Ascending aorta (tissue), 2 donors: Measurements from ENCODE around the gene HCRTR1. TPM values are rescaled to one million over a fixed set of nuclear protein-coding genes. Genes with fewer than 3 reads are reported as not detected.

ENCODE experiments used
- DNase-seq, 2 donors: peaks; one replicate each; pipeline ENCODE4 v3.0.0-alpha.2; 2019; ENCODE audit warnings: low spot score in 2 of 2
- H3K27ac ChIP-seq, 2 donors: fragments of 200-600 bp; sonication (generic); one replicate each; pipeline ENCODE4 v1.5.1; 2016 to 2017; ENCODE audit warnings: mild to moderate bottlenecking in 1 of 2
- H3K27me3 ChIP-seq: fragments of 200-600 bp; sonication (generic); one replicate; pipeline ENCODE4 v1.5.1; 2017
- H3K36me3 ChIP-seq, 2 donors: fragments of 200-600 bp; sonication (generic); one replicate each; pipeline ENCODE4 v1.5.1; 2016
- H3K4me1 ChIP-seq, 2 donors: fragments of 200-600 bp; sonication (generic); one replicate each; pipeline ENCODE4 v1.5.1; 2016 to 2017; ENCODE audit warnings: mild to moderate bottlenecking in 1 of 2
- H3K4me3 ChIP-seq, 2 donors: fragments of 200-600 bp; sonication (generic); one replicate each; pipeline ENCODE4 v1.5.1; 2016 to 2017; ENCODE audit warnings: mild to moderate bottlenecking in 1 of 2
- H3K9me3 ChIP-seq, 2 donors: fragments of 200-600 bp; sonication (generic); one replicate each; pipeline ENCODE4 v1.5.1; 2016
- intact Hi-C: fragments of 100-400 bp; cut with DNase I; formaldehyde crosslinking; loops from one replicate; pipeline ENCODE4 v1.15.1; 2023
- total RNA-seq: library from RNA; depleted of rRNA; stranded (reverse); fragments of >200 nt; gene quantifications from one replicate; pipeline ENCODE4 v1.1.0, GENCODE V29; 2016
- TF ChIP-seq, protein P1 (sequence below), 3 experiments: fragments of 200-600 bp in 2 of 3; fragments of 450-650 bp in 1 of 3; sonication (generic) in 2 of 3; IDR thresholded peaks; one replicate each; pipeline ENCODE4 v1.5.1; 2016 to 2019; ENCODE audit warnings: antibody characterized with exemption in 3 of 3, mild to moderate bottlenecking in 1 of 3, moderate library complexity in 1 of 3

The HCRTR1 gene
- total RNA-seq, 1 donor from 2014 or later, result not detected

DNA sequence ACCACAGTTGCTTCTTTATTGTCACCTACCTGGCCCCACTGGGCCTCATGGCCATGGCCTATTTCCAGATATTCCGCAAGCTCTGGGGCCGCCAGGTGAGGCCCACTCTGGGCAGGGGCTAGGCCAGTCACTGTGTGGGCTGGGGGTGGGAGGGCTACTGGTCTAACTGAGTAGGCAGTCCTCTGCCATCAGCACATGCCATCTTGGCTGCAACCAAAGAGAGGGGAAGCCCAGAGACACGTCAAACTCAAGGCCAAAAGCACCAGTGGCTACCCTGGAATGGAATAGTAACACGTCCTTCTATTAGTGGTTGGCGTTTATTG is 4.0 kb downstream of the HCRTR1 start:
- peaks cover 6 to 28% of the 10 kb centered on the region in 2 donors for H3K4me1 ChIP-seq
- no peaks in the 10 kb centered on the region for H3K27me3 ChIP-seq
- TF ChIP-seq, protein P1, sequence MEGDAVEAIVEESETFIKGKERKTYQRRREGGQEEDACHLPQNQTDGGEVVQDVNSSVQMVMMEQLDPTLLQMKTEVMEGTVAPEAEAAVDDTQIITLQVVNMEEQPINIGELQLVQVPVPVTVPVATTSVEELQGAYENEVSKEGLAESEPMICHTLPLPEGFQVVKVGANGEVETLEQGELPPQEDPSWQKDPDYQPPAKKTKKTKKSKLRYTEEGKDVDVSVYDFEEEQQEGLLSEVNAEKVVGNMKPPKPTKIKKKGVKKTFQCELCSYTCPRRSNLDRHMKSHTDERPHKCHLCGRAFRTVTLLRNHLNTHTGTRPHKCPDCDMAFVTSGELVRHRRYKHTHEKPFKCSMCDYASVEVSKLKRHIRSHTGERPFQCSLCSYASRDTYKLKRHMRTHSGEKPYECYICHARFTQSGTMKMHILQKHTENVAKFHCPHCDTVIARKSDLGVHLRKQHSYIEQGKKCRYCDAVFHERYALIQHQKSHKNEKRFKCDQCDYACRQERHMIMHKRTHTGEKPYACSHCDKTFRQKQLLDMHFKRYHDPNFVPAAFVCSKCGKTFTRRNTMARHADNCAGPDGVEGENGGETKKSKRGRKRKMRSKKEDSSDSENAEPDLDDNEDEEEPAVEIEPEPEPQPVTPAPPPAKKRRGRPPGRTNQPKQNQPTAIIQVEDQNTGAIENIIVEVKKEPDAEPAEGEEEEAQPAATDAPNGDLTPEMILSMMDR (IDR thresholded peaks at IDR 0.05), result no peak
- intact Hi-C loops, result no loop called here
- no peaks in the 10 kb centered on the region for H3K36me3 ChIP-seq
- no peak overlapping the region for H3K4me3 ChIP-seq
- DNase-seq, result no peak
- no peaks in the 10 kb centered on the region for H3K9me3 ChIP-seq
- H3K27ac ChIP-seq, result peak overlapping the region in 1 of 2 donors; percentile 31

DNA sequence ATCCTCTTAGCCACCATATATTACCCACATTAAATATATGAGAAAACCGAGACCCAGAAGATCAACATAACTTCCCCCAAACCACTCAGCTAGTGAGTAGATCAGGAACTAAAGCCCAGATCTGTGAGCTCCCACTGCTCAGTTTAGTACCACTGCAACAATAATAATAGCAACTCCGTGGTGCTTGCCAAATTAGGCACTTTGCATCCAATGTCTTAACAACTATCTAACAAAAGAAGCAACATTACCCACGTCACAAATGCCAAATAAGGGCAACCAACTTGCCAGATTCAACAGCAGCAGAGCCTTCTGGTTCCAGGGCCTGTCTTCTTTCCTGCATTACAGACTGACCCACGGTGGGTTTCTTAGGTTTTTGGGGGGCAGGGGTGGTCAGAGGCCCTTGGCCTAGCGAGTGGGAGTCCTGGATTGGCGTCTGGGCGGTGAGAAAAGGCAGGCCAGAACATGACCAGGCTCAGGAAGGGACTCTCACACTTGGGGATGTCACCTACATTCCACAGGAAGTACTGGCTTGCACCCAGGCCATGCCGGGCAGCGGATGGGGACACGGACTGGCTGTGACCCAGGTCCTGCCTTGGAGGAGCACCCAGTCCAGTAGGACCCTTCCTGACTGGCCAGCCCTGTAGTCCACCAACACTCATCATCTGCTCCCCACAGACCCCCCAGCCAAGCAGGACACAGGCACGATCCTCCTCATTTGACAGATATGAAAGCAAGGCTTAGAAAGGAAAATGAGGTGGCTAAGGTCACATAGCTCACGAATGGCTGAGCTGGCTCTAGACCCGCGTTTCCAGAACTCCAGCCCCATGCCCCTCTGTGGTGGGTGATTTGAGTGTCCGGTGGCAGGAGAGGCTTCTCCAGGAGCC is 4.6 kb downstream of the HCRTR1 start:
- no peaks in the 10 kb centered on the region for H3K36me3 ChIP-seq
- H3K9me3 ChIP-seq, result no peaks in the 10 kb centered on the region
- peaks cover 12 to 34% of the 10 kb centered on the region in 2 donors for H3K4me1 ChIP-seq
- no peak for DNase-seq
- intact Hi-C loops, result no loop called here
- no peaks in the 10 kb centered on the region for H3K27me3 ChIP-seq
- TF ChIP-seq, protein P1 (IDR thresholded peaks at IDR 0.05), result no peak
- H3K4me3 ChIP-seq, result no peak overlapping the region
- H3K27ac ChIP-seq, result peak overlapping the region; percentile 3 to 31

DNA sequence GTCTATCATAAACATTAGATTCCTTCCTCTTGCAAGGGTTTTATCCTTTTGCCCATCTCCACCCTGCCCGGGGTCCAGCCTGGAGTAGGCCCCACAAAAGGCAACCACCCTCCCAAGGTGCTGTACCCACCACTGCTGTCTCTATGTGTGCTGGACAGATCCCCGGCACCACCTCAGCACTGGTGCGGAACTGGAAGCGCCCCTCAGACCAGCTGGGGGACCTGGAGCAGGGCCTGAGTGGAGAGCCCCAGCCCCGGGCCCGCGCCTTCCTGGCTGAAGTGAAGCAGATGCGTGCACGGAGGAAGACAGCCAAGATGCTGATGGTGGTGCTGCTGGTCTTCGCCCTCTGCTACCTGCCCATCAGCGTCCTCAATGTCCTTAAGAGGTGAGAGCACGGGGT is 5.9 kb downstream of the HCRTR1 start:
- Histone ChIP-seq H3K4me3 (no peak overlapping the region), H3K36me3 (no peaks in the 10 kb centered on the region), H3K4me1 (peaks cover 18 to 39% of the 10 kb centered on the region in 2 donors), H3K9me3 (no peaks in the 10 kb centered on the region), H3K27ac (no peak overlapping the region), H3K27me3 (no peaks in the 10 kb centered on the region)
- no peak for DNase-seq
- intact Hi-C loops, result no loop called here
- TF ChIP-seq, protein P1 (IDR thresholded peaks at IDR 0.05), result no peak

DNA sequence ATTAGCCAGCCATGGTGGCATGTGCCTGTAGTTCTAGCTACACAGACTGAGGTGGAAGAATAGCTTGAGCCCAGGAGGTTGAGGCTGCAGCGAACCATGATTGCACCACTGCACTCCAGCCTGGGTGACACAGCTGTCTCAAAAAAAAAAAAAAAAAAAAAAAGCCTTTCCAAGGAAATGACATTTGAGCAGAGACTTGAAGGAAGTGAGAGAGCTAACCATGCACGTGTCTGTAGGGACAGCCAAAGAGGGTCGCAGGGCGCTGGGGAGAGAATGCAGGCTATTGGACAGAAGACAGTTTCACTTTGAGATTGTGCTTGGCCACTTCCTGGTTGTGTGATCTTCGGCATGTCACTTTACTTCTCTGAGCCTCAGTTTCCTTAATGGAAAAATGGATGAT is 6.8 kb downstream of the HCRTR1 start:
- Histone ChIP-seq H3K27ac (peak overlapping the region in 1 of 2 donors; percentile 91), H3K4me3 (no peak overlapping the region), H3K9me3 (no peaks in the 10 kb centered on the region), H3K36me3 (peaks cover 0 to 6% of the 10 kb centered on the region in 2 donors), H3K4me1 (peaks cover 25 to 47% of the 10 kb centered on the region in 2 donors), H3K27me3 (no peaks in the 10 kb centered on the region)
- DNase-seq, result no peak
- intact Hi-C loops, result no loop called here
- TF ChIP-seq, protein P1 (IDR thresholded peaks at IDR 0.05), result no peak

DNA sequence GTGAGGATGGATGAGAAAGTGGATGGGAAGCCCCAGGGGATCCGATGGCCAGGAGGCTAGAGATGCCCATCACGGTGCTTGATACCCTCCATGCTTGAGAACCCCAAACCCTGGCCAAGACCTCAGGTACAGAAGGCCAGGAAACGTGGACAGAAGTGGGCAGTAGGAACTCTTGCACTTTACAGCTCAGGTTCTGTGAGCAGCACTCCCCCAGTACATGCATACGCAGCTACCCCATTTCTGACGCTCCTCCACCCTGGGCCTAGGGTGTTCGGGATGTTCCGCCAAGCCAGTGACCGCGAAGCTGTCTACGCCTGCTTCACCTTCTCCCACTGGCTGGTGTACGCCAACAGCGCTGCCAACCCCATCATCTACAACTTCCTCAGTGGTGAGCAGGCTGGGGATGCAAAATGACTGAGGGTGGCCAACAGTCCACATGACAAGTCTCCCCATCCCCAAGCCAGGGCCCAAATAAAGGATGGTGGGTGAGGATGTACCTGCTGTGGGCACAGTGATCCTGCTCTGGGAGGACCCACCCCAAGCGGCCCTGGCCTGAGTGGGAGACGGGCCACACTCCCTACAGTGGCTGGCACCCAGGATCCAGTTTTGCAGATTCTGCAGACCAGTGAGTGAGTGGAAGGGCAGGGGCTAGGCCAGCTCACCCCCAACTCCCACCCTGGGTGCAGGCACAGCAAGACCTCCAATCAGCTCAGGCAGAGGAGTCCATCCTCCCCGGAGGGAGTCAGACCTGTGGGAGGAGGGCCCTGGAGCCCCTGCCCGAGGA is 7.4 kb downstream of the HCRTR1 start:
- intact Hi-C loops, result loop anchor here (5.0 kb wide), 1 partner anchor 33 kb away; no protein-coding TSS in a partner anchor
- Histone ChIP-seq H3K9me3 (no peaks in the 10 kb centered on the region), H3K27ac (peak overlapping the region; percentile 90 to 91), H3K27me3 (no peaks in the 10 kb centered on the region), H3K4me1 (peaks cover 25 to 47% of the 10 kb centered on the region in 2 donors), H3K4me3 (no peak overlapping the region), H3K36me3 (peaks cover 5 to 12% of the 10 kb centered on the region in 2 donors)
- no peak for DNase-seq
- TF ChIP-seq, protein P1 (IDR thresholded peaks at IDR 0.05), result no peak
